Colonic mucosa (tissue), 4 donors: ENCODE results near the gene STH. TPM values are rescaled to one million over a fixed set of nuclear protein-coding genes. Genes with fewer than 3 reads are reported as not detected.

ENCODE experiments used
- DNase-seq: peaks from one replicate; pipeline ENCODE4 v3.0.0-alpha.2; 2020
- H3K27ac ChIP-seq: fragments of 200-600 bp; one replicate; pipeline ENCODE4 v1.8.0; 2021
- H3K27me3 ChIP-seq: fragments of 200-600 bp; one replicate; pipeline ENCODE4 v1.8.0; 2021
- H3K36me3 ChIP-seq: fragments of 200-600 bp; one replicate; pipeline ENCODE4 v1.8.0; 2021
- H3K4me1 ChIP-seq: fragments of 200-600 bp; one replicate; pipeline ENCODE4 v1.8.0; 2021; ENCODE audit warnings: mild to moderate bottlenecking
- H3K4me3 ChIP-seq: fragments of 200-600 bp; one replicate; pipeline ENCODE4 v1.8.0; 2021
- H3K9ac ChIP-seq, 2 donors: one replicate each; pipeline ENCODE4 v1.7.0; 2013; ENCODE audit warnings: control low read depth in 2 of 2, low read depth in 2 of 2, low read length in 2 of 2
- H3K9me3 ChIP-seq: fragments of 200-600 bp; one replicate; pipeline ENCODE4 v1.8.0; 2021
- intact Hi-C: fragments of 100-400 bp; cut with DNase I; formaldehyde crosslinking; loops from one replicate; pipeline ENCODE4 v1.14.1; 2022
- total RNA-seq, 2 donors: library from RNA; stranded (reverse); fragmentation: NEBNext Ultra II Directional in 1 of 2; extraction: Animal tissue kit (Norgen Biotek cat#: 25700) in 1 of 2; gene quantifications; one replicate each; pipeline ENCODE4 v1.2.1, GENCODE V29; 2021
- TF ChIP-seq, protein P1 (sequence below): fragments of 200-600 bp; IDR thresholded peaks from one replicate; pipeline ENCODE4 v1.8.0; 2022; ENCODE audit warnings: antibody characterized with exemption, mild to moderate bottlenecking
- donor health status: healthy.
- donor health status: DM: no; HTN: no; CAD: no.
- donor health status: DM: no; HTN: no; CAD: no.

STH gene
- total RNA-seq, 2 donors from 2014 or later, result not detected

- Histone ChIP-seq H3K4me1 (no peaks in the 10 kb centered on the region), H3K27ac (no peak overlapping the region), H3K36me3 (no peaks in the 10 kb centered on the region), H3K9ac (no peak overlapping the region), H3K4me3 (no peak overlapping the region), H3K27me3 (no peaks in the 10 kb centered on the region), H3K9me3 (no peaks in the 10 kb centered on the region)
- intact Hi-C loops, result no loop called here
- TF ChIP-seq, protein P1, sequence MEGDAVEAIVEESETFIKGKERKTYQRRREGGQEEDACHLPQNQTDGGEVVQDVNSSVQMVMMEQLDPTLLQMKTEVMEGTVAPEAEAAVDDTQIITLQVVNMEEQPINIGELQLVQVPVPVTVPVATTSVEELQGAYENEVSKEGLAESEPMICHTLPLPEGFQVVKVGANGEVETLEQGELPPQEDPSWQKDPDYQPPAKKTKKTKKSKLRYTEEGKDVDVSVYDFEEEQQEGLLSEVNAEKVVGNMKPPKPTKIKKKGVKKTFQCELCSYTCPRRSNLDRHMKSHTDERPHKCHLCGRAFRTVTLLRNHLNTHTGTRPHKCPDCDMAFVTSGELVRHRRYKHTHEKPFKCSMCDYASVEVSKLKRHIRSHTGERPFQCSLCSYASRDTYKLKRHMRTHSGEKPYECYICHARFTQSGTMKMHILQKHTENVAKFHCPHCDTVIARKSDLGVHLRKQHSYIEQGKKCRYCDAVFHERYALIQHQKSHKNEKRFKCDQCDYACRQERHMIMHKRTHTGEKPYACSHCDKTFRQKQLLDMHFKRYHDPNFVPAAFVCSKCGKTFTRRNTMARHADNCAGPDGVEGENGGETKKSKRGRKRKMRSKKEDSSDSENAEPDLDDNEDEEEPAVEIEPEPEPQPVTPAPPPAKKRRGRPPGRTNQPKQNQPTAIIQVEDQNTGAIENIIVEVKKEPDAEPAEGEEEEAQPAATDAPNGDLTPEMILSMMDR, result no peak
- DNase-seq, result no peak
Observed at GRCh38 chr17:45976755-45977505, 22.1 kb upstream of the STH start.

- no peaks in the 10 kb centered on the region for H3K27me3 ChIP-seq
- intact Hi-C loops, result no loop called here
- no peak overlapping the region for H3K27ac ChIP-seq
- H3K4me1 ChIP-seq, result no peaks in the 10 kb centered on the region
- no peaks in the 10 kb centered on the region for H3K9me3 ChIP-seq
- TF ChIP-seq, protein P1, result no peak
- no peak overlapping the region for H3K9ac ChIP-seq
- H3K36me3 ChIP-seq, result no peaks in the 10 kb centered on the region
- no peak for DNase-seq
- H3K4me3 ChIP-seq, result no peak overlapping the region
Observed at GRCh38 chr17:45977506-45977824, 21.6 kb upstream of the STH start.

DNA sequence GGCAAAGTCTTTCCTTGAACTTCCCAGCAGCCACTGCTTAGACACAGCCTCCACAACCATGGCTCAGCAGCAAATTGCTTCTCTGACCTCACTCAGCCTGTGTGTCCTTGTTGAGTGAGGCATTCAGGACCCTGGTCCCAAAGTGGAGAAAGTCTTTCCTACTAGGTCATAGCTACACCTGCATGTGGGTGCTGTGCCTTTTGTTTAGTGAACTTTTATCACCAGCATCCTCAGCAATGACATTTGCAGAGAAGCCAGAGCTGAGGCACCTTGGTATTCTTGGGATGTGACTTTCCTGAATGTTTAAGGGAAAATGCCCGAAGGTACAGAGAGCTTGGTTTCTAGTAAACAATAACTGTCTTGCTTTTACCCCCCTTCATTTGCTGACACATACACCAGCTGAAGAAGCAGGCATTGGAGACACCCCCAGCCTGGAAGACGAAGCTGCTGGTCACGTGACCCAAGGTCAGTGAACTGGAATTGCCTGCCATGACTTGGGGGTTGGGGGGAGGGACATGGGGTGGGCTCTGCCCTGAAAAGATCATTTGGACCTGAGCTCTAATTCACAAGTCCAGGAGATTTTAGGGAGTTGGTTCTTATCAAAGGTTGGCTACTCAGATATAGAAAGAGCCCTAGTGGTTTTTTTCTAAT is 20.9 kb upstream of the STH start:
- H3K27me3 ChIP-seq, result no peaks in the 10 kb centered on the region
- H3K9me3 ChIP-seq, result no peaks in the 10 kb centered on the region

DNA sequence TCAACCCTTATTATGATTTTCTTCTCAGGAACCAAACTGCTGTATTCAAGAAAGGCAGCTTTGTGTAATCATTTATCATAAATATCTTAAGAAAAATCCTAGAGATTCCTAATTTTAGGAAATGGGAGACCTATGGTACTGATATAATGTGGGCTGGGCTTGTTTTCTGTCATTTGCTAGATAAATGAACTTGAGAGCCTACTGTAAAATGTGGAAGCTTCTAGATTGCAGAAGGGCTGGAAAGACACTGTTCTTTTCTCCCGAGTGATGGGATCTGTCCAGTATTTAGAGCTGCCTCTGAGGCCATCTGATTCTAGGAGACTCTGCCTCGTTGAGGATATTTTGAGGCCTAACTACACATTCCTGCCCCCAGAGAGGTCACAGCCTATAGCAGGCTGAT is 19.9 kb upstream of the STH start:
- Histone ChIP-seq H3K4me1 (no peaks in the 10 kb centered on the region), H3K27me3 (no peaks in the 10 kb centered on the region), H3K9ac (no peak overlapping the region), H3K27ac (no peak overlapping the region), H3K36me3 (no peaks in the 10 kb centered on the region), H3K4me3 (no peak overlapping the region), H3K9me3 (no peaks in the 10 kb centered on the region)
- intact Hi-C loops, result no loop called here
- DNase-seq, result no peak
- TF ChIP-seq, protein P1, result no peak

More for the DNA sequence above, 20.9 kb upstream of the STH start:
- DNase-seq, result no peak
- Histone ChIP-seq H3K9ac (no peak overlapping the region), H3K4me3 (no peak overlapping the region), H3K36me3 (no peaks in the 10 kb centered on the region), H3K27ac (no peak overlapping the region), H3K4me1 (no peaks in the 10 kb centered on the region)
- TF ChIP-seq, protein P1, result no peak
- intact Hi-C loops, result no loop called here

DNA sequence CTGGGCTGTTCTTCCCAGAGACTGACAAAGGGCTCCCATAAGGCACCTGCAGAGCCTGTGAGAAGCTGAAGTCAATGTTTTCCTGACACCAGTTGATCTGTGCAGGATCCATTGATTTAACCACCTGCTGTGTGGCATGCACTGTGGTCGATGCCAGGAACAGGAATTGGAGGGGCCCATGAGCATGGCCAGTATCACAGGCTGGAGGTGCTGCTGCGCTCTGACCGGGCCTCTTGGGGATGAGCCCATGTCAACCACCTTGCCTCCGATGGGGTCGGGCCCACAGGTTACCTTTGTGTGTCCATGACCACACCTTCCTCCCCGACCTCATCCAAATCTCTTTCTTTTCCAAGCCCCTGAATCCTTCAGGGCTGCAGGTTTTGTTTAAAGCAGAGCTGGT is 18.2 kb upstream of the STH start:
- Histone ChIP-seq H3K9me3 (no peaks in the 10 kb centered on the region), H3K36me3 (no peaks in the 10 kb centered on the region), H3K4me3 (no peak overlapping the region), H3K9ac (no peak overlapping the region), H3K4me1 (no peaks in the 10 kb centered on the region), H3K27ac (no peak overlapping the region), H3K27me3 (no peaks in the 10 kb centered on the region)
- intact Hi-C loops, result no loop called here
- DNase-seq, result no peak
- TF ChIP-seq, protein P1, result no peak
